DMS114 treated with DMSO at 0.1 percent for 48 hours (cell line): ENCODE measurements around the gene CST9.
"Not testable (repeated sequence)": the region's sequence is repeated elsewhere in the genome, so short reads cannot be mapped to it uniquely, and the experiment has no call there.

Experiments
- DNase-seq: peaks from one replicate; lab custom pipeline; 2025; ENCODE audit not compliant: unreplicated experiment; lab: John Stamatoyannopoulos, UW

CST9 gene

GRCh38 chr20:23637282-23638221 is 31.8 kb upstream of the CST9 start, which contains the start of gene CST3:
CST3 (minus strand) TSS chr20:23637955; CDS start chr20:23637862, 93 bp downstream.
- peak; percentile 67 for DNase-seq

- no peak for DNase-seq
These were observed 31.2 kb upstream of the CST9 start for GRCh38 chr20:23636908-23637281.

GRCh38 chr20:23636182-23636907 is 30.6 kb upstream of the CST9 start:
- no peak for DNase-seq

- DNase-seq: not testable (repeated sequence)
These were observed 30.0 kb upstream of the CST9 start for GRCh38 chr20:23635768-23636090.

- DNase-seq: no peak
These were observed 29.5 kb upstream of the CST9 start for GRCh38 chr20:23634985-23635767.

- no peak for DNase-seq
These were observed 28.5 kb upstream of the CST9 start for GRCh38 chr20:23634044-23634801.

GRCh38 chr20:23632711-23633573 is 27.2 kb upstream of the CST9 start:
- no peak for DNase-seq

GRCh38 chr20:23631981-23632710 is 26.4 kb upstream of the CST9 start:
- no peak for DNase-seq

- DNase-seq: no peak
These were observed 25.6 kb upstream of the CST9 start for GRCh38 chr20:23631226-23631822.

GRCh38 chr20:23630392-23630849 is 24.7 kb upstream of the CST9 start:
- no peak for DNase-seq

GRCh38 chr20:23629542-23630391 is 24.1 kb upstream of the CST9 start:
- no peak for DNase-seq

GRCh38 chr20:23629017-23629541 is 23.4 kb upstream of the CST9 start:
- DNase-seq: no peak

GRCh38 chr20:23628402-23629016 is 22.8 kb upstream of the CST9 start:
- DNase-seq: no peak

- no peak for DNase-seq
These were observed 21.8 kb upstream of the CST9 start for GRCh38 chr20:23627501-23627900.

GRCh38 chr20:23626040-23626620 is 20.4 kb upstream of the CST9 start:
- no peak for DNase-seq

- no peak for DNase-seq
These were observed 19.7 kb upstream of the CST9 start for GRCh38 chr20:23625236-23625964.
